NCI-H2171 treated with DMSO at 0.1 percent for 48 hours (cell line): Measurements from ENCODE around the gene ELAVL4.
A peak's percentile ranks its signal among the peaks of the same experiment; 100 is the strongest.
"Not testable (repeated sequence)": the region's sequence is repeated elsewhere in the genome, so short reads cannot be mapped to it uniquely, and the experiment has no call there.

ENCODE experiments used
- DNase-seq: peaks from one replicate; lab custom pipeline; 2025; lab: John Stamatoyannopoulos, UW

ELAVL4 gene

GRCh38 chr1:50126927-50127715 is 18.4 kb downstream of the ELAVL4 start:
- no peak for DNase-seq

GRCh38 chr1:50129201-50129600 is 20.5 kb downstream of the ELAVL4 start:
- DNase-seq: no peak

GRCh38 chr1:50132347-50132894 is 23.7 kb downstream of the ELAVL4 start:
- DNase-seq: no peak

GRCh38 chr1:50135716-50136115 is 27.0 kb downstream of the ELAVL4 start:
- DNase-seq: peak; percentile 61

- peak; percentile 15 for DNase-seq
Observed at GRCh38 chr1:50139339-50140181, 30.8 kb downstream of the ELAVL4 start.

GRCh38 chr1:50140182-50140447 is 31.4 kb downstream of the ELAVL4 start:
- DNase-seq: no peak

GRCh38 chr1:50147191-50147850 is 38.6 kb downstream of the ELAVL4 start:
- no peak for DNase-seq

GRCh38 chr1:50148142-50148923 is 39.6 kb downstream of the ELAVL4 start:
- no peak for DNase-seq

GRCh38 chr1:50152236-50152635 is 43.5 kb downstream of the ELAVL4 start:
- no peak for DNase-seq

- DNase-seq: no peak
Observed at GRCh38 chr1:50155541-50155940, 46.8 kb downstream of the ELAVL4 start.

GRCh38 chr1:50156241-50157010 is 47.7 kb downstream of the ELAVL4 start:
- DNase-seq: peak; percentile 25

GRCh38 chr1:50157306-50157941 is 48.7 kb downstream of the ELAVL4 start:
- no peak for DNase-seq

GRCh38 chr1:50158421-50158820 is 49.7 kb downstream of the ELAVL4 start:
- no peak for DNase-seq

GRCh38 chr1:50163680-50164079 is 55.0 kb downstream of the ELAVL4 start:
- DNase-seq: no peak

- DNase-seq: not testable (repeated sequence)
Observed at GRCh38 chr1:50166351-50166750, 57.6 kb downstream of the ELAVL4 start.

- no peak for DNase-seq
Observed at GRCh38 chr1:50172299-50172698, 63.6 kb downstream of the ELAVL4 start.

- DNase-seq: no peak
Observed at GRCh38 chr1:50174101-50174500, 65.4 kb downstream of the ELAVL4 start.

- DNase-seq: no peak
Observed at GRCh38 chr1:50175719-50176639, 67.3 kb downstream of the ELAVL4 start.

- DNase-seq: no peak
Observed at GRCh38 chr1:50177994-50178393, 69.3 kb downstream of the ELAVL4 start.
